HG02884 (cell line): ENCODE results near the gene PADI6.

Source experiments
- ATAC-seq: cut with Tn5 transposase; IDR thresholded peaks from one replicate; pipeline ENCODE4 v1.9.1; 2021; ENCODE audit warnings: mild to moderate bottlenecking, moderate library complexity; ENCODE audit not compliant: unreplicated experiment

Gene PADI6

DNA sequence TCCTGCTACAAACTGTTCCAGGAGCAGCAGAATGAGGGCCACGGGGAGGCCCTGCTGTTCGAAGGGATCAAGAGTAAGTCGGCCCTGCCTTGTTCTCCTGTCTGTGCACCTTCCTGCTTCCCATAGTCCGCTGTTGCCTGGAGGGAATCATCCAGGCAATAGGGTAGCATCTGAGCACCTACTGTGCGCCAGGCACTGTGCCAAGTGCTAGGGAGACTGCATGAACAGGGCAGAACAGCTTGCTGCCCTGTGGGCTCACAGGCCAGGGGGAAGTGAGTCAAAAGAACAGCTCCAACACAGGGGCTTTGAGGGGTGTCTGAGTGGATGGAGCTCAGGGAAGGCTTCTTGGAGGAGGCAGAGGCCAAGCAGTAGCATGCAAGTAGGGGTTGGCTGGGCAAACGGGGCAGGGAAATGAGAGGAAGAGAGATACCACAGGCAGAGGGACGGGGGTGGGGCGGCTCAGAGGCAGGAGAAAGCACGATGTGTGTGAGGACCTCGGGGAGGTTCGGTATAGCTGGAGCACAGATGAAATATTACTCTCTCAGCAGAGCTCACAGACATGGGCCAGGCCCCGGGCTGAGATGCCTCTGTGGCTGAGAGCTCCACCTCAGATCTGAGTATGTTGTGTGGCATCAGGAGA is 15.5 kb upstream of the PADI6 start:
- no peak for ATAC-seq

DNA sequence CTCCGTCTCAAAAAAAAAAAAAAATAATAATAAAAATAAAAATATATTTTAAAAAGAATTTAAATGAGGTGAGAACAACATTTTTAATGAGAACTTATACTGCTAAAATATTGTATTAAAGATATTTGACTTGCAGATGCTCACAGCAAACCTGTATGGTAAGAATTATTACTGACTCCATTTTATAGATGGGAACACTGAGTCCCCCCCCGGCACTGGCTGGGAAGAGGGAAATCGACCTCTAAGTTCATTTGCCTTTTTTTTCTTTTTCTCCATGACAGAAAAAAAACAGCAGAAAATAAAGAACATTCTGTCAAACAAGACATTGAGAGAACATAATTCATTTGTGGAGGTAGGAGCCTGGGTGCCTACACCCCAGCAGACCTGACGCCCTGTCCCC is 13.4 kb upstream of the PADI6 start:
- ATAC-seq, result no peak

DNA sequence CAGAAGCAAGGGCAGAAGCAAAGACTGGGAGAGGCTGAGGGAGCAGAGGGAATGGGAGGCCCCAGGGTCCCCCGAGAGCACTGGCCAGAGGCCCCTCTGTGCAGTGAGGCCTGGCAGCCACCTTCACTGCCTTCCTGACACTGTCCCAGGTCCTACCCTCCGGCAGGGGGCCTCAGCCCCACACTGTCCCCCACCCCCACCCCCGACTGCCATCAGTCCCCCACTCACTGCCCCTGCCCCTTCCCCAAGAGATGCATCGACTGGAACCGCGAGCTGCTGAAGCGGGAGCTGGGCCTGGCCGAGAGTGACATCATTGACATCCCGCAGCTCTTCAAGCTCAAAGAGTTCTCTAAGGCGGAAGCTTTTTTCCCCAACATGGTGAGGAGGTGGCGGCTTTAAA is 13.0 kb upstream of the PADI6 start:
- ATAC-seq, result no peak

DNA sequence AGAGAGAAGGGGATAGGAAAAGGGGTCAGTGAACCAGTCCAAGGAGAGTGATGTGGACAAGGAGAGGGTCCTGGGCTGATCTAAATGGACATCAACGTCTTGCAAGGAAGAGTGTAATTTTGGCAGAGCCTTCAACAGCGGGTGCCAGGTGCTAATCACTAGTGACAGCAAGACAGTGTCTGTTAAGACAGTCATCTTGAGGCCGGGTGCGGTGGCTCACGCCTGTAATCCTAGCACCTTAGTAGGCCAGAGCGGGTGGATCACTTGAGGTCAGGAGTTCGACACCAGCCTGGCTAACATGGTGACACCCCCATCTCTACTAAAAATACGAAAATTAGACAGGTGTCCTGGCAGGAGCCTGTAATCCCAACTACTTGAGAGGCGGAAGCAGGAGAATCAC is 12.2 kb upstream of the PADI6 start:
- no peak for ATAC-seq

DNA sequence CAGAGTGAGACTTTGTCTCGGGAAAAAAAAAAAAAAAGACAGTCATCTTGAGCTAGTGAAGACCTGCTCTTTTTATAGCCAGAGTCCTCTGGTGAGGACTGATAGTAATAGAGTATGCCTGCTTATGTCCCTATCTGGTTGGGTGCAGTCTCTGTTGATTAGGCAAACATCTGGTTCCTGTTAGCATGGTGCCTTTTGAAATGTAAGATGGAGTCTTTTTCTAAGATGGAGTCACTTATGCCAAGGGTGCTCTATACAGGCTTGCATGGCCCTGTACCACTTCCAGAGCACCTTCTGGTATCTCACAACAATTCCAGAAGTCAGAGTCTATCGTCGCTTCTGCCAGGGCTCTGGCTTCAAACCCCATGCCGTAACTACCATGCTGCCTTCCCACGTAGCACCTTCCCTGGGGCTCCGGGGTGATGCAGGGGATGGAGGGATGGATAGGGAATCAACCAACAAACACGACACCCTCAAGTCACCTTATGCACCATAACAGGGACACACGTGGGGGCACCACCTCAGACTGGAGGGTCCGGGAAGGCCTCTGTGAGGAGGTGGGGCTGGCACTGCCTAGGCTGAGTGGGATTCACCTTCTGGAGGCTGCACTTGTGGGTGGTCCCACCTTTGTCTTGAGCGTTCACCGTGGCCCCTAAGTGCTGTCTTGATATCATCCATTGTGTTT is 11.6 kb upstream of the PADI6 start:
- ATAC-seq, result no peak

DNA sequence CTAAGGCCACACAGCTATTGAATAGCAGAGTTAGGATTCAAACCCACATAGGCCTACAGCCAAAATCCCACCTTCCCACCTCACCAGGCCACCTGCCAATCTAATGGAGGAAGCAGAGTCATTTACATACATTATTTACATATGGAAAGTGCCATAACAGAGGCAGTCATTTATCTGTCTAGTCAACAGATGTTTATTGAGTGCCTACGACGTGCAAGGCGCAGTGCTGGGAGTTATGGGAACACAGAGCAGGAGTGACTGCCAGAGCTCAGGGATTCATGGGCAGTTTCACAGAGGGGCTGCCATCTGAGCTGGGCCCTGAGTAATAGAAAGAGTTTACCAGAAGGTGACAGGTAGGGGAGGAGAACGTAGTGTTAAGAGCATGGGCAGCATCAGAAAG is 10.3 kb upstream of the PADI6 start:
- no peak for ATAC-seq

DNA sequence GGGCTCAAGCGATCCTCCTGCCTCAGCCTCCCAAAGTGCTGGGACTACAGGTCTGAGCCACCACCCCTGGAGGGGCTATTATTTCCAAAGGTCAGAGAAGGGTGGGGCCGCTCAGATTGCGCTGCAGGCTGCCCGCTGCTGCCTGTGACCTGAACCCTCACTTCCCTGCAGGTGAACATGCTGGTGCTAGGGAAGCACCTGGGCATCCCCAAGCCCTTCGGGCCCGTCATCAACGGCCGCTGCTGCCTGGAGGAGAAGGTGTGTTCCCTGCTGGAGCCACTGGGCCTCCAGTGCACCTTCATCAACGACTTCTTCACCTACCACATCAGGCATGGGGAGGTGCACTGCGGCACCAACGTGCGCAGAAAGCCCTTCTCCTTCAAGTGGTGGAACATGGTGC is 8.6 kb upstream of the PADI6 start:
- no peak for ATAC-seq

DNA sequence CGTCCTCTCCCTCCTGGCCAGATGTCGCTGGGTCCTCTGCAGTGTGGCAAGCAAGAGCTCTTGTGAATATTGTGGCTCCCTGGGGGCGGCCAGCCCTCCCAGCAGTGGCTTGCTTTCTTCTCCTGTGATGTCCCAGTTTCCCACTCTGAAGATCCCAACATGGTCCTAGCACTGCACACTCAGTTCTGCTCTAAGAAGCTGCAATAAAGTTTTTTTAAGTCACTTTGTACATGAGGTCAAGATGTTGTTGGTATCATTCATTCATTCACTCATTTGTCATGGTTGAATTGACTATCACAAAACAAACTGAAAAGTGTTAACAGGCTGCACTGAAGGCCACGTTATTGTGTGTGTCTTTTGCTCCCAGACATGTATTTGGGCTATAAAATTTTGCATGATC is 8.2 kb upstream of the PADI6 start:
- no peak for ATAC-seq

DNA sequence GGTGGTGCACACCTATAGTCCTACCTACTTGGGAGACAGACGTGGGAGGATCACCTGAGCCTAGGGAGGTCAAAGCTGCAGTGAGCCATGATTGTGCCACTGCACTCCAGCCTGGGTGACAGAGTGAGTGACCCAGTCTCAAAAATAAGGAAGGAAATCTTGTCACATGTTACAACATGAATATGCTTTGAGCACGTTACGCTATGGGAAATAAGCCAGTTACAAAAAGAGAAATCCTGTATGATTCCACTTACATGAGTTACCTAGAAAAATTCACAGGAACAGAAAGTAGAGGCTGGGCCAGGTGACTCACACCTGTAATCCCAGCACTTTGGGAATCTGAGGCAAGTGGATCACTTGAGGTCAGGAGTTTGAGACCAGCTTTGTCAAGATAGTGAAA is 6.7 kb upstream of the PADI6 start:
- no peak for ATAC-seq

DNA sequence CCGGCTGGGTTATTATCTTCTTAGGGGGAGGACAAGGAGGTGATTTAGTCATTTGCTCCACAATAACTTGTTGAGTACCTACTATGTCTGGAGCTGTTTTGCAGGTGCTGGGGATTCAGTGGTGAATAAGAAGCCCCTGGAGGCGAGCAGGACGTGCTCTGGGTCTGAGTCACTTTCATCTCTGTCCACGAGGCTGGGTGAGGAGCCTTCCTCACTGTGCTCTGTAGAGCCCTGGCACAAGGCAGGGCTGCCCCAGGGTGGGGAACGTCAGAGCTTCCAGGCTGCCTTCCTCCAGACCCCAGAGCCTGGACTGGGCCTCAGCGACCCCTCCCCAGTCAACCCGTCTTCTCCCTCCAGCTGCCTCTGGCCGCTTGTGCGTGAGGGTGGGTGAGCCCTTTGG is 2.5 kb upstream of the PADI6 start:
- ATAC-seq, result no peak

DNA sequence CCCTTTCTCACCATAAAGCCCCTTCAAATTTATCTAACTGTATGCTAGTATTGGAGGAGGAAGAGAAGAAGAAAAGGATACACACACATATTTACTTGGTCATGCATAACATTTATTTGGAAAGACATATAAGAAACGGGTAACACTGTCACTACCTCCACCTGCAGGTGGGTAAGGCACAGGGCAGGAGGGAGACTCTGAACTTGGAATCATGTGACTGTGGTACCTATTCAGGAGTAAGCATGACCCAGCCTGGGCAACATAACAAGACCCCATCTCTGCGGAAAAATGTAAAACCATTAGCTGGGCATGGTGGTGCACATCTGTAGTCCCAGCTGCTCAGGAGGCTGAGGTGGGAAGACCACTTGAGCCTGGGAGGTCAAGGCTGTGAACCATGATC is 1.4 kb upstream of the PADI6 start:
- ATAC-seq, result no peak

DNA sequence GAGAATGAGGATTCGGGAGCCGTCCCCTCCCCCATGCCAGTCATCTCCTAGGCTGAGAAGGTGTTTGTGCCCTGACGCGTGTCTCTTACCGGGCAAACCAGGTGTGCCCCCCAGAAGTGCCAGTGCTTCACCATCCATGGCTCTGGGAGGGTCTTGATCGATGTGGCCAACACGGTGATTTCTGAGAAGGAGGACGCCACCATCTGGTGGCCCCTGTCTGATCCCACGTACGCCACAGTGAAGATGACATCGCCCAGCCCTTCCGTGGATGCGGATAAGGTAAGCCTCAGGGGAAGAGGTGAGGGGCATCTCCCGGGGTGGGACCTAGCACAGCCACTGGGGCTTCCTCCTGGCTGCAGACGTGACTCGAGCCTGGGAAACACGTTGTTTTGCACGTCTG is 959 bp downstream of the PADI6 start:
- ATAC-seq, result no peak

DNA sequence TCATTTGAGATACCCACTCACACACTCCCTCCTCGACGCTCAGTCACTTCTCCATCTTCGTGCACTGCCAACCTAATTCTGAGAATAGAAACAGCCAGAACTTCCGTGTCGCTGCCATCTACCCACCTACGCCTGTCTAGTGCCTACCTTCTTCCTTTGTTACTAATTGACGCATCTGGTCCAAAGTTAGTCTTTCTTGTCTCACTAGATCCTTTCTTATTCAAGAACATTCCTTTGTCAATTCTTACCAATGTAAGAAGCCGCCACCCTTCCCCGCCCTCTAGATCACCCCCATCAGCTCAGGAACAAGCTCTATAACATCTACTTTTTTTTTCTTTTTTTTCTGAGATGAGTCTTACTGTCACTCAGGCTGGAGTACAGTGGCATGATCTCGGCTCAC is 3.7 kb downstream of the PADI6 start:
- no peak for ATAC-seq

DNA sequence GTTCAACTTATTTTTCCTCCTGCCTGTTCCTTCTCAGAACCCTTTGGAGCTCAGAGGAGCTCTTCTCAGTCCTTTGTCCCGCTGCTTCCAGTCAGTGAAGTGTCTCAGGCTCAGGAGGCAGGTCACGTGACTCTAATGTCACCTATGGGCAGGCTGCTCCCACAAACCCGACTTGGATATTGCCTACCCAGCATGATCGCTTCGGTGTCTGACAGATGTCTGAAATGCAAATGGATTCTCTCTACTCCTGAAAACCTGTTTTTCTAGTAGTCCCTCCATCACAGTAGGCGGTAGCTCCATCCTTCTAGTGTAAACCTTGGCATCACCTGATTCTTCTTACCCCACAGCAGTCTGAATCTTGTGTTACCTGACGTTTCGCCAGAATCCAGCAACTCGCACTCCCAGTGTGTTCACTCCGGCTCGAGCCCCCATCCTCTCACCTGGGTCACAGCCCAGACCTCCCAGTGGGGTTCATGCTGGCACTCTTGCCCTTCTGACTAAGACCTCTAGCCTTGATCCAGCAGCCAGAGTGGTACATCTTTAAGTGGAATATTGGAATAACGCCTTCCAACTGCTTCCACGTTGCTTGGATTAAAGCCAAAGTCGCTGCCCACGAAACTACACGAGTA is 5.4 kb downstream of the PADI6 start:
- no peak for ATAC-seq

DNA sequence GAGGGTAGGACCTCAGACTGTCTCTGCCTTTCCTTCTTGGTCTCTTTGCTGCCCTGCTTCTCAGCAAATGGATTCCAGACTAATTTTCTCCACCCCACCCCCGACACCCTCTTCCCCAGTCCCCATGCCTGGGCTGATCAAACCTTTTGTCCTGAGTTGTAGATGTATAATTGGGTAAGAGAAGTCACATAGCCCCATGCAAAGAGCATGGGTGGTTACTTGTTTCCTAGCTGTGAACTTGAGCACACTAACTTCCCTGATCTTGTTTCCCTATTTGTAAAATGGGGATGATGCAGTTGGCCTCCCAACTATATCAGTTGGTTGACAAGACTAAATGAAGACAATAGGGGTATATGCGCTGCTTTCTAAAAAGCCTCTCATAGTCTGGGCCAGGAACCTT is 9.2 kb downstream of the PADI6 start:
- ATAC-seq, result no peak

DNA sequence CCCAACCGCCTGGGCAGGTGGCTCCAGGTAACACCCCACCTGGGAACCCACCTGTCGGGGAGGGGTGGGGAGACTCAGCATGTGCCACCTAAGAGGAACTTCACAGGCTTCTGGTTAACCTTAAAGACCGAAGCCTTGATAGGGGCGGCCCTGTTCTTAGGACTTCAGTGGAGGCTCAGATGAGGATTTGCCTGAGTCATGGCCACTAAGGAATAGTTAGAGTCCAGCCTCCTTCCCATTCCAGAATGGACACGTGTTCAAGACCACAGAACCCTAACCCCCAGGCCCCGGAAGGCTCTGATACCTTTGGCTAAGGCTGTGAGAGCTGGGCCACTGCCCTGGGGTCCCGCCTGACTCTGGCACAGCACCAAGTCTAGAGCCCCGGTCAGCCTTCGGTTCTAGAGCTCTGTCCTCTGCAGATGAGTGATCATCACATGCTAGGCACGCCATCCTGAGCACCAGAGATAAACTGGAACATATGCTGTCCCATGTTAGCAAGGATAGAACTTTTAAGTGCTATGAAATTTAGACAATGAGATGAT is 20.3 kb downstream of the PADI6 start:
- ATAC-seq, result no peak

DNA sequence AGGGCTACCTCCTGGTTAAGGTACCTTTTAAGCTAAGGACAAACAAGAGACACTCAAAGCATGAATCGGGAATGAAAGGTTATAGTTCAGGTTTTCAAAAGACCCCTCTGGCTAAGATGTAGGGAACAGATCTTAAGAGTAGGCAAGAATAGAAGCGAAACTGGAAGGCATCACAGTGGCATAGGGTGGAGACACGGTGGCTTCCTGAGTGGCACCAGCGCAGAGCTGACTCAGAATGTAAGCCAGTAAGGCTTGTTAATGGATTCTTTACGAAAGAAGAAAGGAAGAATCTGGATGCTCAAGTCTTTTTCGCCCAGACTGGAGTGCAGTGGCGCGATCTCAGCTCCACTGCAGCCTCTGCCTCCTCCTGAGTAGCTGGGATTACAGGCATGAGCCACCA is 21.2 kb downstream of the PADI6 start:
- no peak for ATAC-seq

DNA sequence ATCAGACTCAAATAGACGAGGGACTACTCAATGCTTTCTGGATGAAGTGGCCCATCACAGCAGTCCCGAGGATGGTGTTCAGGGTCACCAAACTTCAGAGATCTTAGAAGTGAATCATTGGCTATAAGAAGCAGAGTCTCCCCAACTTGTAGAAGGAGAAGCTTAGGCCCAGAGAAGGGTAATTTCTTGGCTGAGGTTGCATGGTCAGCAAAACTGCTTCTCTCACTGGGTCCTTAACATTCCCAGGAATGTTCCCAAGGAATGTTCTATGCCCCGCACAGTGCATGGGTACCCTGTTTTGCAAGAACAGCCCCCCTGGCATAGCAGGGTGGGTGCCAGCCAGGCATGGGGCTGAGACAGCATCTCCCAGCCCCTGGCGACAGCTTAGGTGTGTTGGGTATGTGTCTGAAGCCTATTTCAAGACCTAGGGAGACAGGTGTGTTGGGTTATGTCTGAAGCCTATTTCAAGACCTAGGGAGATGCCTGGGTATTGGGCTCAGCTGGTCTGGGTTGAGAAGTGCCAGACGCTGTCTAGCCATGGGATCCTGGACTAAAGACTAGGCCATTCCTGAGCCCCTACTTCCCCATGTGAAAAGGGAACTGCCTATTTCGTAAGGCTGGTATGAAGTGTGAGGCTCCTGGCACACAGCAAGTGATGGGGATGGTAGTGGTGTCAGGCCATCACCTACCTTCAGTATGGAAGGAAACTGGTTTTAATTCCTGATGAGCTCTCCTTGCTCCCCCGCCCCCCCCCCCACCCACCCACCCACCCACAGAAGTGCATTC is 26.1 kb downstream of the PADI6 start:
- ATAC-seq, result no peak

DNA sequence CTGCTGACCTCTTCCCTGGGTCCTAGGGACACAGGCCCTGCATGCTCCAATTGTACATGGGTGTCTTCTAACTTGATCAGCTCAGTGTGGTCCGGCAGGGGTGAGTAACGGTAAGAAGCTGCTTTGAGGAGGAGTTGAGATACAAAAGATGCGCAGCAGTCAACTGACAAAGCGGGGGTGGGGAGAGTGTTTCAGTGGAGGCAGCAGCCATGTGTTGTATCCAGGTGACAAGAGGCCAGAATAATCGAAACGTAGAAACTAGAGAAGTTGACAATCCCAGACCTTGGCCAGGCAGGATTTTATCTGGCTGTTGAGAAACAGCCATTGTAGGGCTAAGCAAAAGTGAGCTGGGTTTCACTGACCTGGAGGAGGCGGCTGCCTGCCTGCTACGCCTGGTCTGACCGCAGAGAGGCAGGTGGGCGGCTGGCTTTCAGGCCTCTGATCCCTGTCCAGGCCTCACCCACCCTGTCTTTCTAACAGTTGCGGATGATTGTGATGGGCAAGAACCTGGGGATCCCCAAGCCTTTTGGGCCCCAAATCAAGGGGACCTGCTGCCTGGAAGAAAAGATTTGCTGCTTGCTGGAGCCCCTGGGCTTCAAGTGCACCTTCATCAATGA is 28.8 kb downstream of the PADI6 start:
- no peak for ATAC-seq

DNA sequence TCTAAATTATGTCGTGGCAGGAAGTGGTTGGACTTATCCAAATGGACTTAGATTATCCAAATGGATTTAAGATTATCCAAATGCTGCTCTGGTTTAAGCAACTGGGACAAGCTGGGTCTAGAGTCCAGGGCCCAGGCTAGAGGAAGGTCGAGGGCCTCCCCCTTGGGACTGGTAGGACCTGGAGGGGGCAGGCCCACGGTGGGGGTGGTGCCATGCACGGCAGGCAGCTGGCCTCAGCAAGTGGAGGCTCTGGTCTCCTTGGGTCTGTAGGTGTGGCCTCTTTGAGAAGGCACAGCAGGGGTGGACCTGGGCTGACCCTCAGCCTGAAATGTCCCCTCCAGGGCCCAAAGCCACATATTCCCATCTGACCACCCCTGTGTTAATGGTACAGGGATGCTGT is 29.8 kb downstream of the PADI6 start:
- no peak for ATAC-seq

DNA sequence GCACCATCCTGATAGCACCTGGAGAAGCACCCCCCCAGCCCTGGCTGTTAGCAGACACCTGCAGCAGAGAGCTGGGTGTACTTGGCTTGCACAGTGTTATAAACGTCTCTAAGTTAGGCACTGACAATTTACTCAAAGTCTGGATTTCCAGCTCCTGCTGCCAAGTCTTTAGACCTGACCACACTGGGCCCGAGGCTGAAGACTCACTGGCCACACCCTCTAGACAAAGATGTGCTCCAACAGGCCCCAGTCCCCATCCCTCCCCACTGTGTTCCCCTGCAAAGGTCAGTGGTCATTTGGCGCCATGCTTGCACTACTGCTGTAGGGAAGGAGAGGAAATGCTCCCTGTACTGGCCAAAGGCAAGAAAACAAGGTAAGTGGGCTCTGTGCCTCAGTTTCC is 31.1 kb downstream of the PADI6 start:
- ATAC-seq, result no peak
